Liver (tissue), 3 donors: ENCODE results near the gene FBXL13.

Source experiments
- JUND ChIP-seq, 2 donors: IDR thresholded peaks; 2 replicates each; pipeline ENCODE4 v1.6.1; 2016; ENCODE audit warnings: antibody characterized with exemption in 2 of 2
- RAD21 ChIP-seq, 2 donors: IDR thresholded peaks; 2 replicates each; pipeline ENCODE4 v1.6.1; 2016; ENCODE audit warnings: antibody characterized with exemption in 2 of 2, mild to moderate bottlenecking in 2 of 2
- RXRA ChIP-seq, 2 donors: IDR thresholded peaks; 2 replicates each; pipeline ENCODE4 v1.6.1; 2017 to 2018; ENCODE audit warnings: antibody characterized with exemption in 2 of 2, mild to moderate bottlenecking in 1 of 2
- YY1 ChIP-seq: IDR thresholded peaks from 2 replicates; pipeline ENCODE4 v1.6.1; 2016; ENCODE audit warnings: antibody characterized with exemption, mild to moderate bottlenecking
- ZBTB33 ChIP-seq: IDR thresholded peaks from 2 replicates; pipeline ENCODE4 v1.6.1; 2016; ENCODE audit warnings: antibody characterized with exemption
- TF ChIP-seq, protein P1 (sequence below): IDR thresholded peaks from 2 replicates; pipeline ENCODE4 v1.6.1; 2016; ENCODE audit warnings: antibody characterized with exemption
- TF ChIP-seq, protein P2 (sequence below): fragments of 150-350 bp; IDR thresholded peaks from 2 replicates; pipeline ENCODE4 v1.5.1; 2017; ENCODE audit warnings: improper control_type of control experiment, low read depth, low read length; ENCODE audit not compliant: missing input control
- TF ChIP-seq, protein P3 (sequence below): IDR thresholded peaks from 2 replicates; pipeline ENCODE4 v1.6.1; 2016; ENCODE audit warnings: antibody characterized with exemption, mild to moderate bottlenecking
- donor health status: healthy.
- donor health status: healthy.

DNA sequence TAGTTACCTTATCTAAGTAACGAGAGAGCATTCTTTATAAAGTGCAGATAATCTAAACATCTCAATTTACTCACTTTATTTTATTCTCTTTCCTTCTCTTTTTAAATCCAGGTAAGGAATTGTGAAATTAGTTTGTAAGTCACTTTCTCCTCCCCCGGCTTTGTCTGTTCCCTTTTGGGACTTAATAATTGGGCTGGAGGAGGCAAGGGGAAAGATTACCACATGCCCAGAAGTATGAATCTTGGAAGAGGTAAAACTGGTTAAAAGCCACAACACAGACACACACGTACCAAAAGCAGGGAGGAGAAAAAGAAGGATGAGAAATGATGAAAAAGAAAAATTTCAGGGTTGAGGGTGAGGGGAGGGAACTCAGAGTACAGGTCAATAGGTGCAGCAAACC, 225.1 kb downstream of the FBXL13 start:
- TF ChIP-seq, protein P1, sequence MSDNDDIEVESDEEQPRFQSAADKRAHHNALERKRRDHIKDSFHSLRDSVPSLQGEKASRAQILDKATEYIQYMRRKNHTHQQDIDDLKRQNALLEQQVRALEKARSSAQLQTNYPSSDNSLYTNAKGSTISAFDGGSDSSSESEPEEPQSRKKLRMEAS: no peak
- TF ChIP-seq, protein P2, sequence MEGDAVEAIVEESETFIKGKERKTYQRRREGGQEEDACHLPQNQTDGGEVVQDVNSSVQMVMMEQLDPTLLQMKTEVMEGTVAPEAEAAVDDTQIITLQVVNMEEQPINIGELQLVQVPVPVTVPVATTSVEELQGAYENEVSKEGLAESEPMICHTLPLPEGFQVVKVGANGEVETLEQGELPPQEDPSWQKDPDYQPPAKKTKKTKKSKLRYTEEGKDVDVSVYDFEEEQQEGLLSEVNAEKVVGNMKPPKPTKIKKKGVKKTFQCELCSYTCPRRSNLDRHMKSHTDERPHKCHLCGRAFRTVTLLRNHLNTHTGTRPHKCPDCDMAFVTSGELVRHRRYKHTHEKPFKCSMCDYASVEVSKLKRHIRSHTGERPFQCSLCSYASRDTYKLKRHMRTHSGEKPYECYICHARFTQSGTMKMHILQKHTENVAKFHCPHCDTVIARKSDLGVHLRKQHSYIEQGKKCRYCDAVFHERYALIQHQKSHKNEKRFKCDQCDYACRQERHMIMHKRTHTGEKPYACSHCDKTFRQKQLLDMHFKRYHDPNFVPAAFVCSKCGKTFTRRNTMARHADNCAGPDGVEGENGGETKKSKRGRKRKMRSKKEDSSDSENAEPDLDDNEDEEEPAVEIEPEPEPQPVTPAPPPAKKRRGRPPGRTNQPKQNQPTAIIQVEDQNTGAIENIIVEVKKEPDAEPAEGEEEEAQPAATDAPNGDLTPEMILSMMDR: no peak
- TF ChIP-seq, protein P3, sequence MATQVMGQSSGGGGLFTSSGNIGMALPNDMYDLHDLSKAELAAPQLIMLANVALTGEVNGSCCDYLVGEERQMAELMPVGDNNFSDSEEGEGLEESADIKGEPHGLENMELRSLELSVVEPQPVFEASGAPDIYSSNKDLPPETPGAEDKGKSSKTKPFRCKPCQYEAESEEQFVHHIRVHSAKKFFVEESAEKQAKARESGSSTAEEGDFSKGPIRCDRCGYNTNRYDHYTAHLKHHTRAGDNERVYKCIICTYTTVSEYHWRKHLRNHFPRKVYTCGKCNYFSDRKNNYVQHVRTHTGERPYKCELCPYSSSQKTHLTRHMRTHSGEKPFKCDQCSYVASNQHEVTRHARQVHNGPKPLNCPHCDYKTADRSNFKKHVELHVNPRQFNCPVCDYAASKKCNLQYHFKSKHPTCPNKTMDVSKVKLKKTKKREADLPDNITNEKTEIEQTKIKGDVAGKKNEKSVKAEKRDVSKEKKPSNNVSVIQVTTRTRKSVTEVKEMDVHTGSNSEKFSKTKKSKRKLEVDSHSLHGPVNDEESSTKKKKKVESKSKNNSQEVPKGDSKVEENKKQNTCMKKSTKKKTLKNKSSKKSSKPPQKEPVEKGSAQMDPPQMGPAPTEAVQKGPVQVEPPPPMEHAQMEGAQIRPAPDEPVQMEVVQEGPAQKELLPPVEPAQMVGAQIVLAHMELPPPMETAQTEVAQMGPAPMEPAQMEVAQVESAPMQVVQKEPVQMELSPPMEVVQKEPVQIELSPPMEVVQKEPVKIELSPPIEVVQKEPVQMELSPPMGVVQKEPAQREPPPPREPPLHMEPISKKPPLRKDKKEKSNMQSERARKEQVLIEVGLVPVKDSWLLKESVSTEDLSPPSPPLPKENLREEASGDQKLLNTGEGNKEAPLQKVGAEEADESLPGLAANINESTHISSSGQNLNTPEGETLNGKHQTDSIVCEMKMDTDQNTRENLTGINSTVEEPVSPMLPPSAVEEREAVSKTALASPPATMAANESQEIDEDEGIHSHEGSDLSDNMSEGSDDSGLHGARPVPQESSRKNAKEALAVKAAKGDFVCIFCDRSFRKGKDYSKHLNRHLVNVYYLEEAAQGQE: no peak
- no peak for TF ChIP-seq RAD21 (IDR thresholded peaks at IDR 0.05)
- TF ChIP-seq YY1: no peak
- TF ChIP-seq RXRA (IDR thresholded peaks at IDR 0.05): no peak
- no peak for TF ChIP-seq ZBTB33
- TF ChIP-seq JUND (IDR thresholded peaks at IDR 0.05): no peak
